K562 (cell line): Measurements from ENCODE around the gene MMAB. TPM values are rescaled to one million over a fixed set of nuclear protein-coding genes. Genes with fewer than 3 reads are reported as not detected.

Experiments used
- ATAC-seq: fragments of 200-7000 bp; cut with Tn5 transposase; 3 replicates; pipeline ENCODE4 v1.9.1; 2020; ENCODE audit warnings: moderate library complexity
- BruUV-seq: library from RNA; stranded (reverse); fragments of 400-500 nt; replicated peaks from 2 replicates; lab custom pipeline; 2021; lab: Mats Ljungman, UMichigan
- CTCF ChIA-PET: fragments of 300-600 bp; formaldehyde crosslinking; extraction: SDS; loops from one replicate; lab custom pipeline; 2021; ENCODE audit warnings: low intra/inter-chr PET ratio; lab: Yijun Ruan, JAX
- POLR2A ChIA-PET: fragments of 300-600, 350-650 bp; sonication (Branson Sonifier 250); formaldehyde crosslinking; extraction: SDS; loops from one replicate; lab custom pipeline; 2021; ENCODE audit warnings: antibody characterized with exemption, inconsistent platforms; lab: Yijun Ruan, JAX
- DNase-seq, 4 experiments: peaks; one replicate each; pipeline versions ENCODE4 v3.0.0 to v3.0.0-alpha.2; 2011 to 2018; ENCODE audit warnings: low spot score in 3 of 4, mixed read lengths in 3 of 4; ENCODE audit errors: extremely low read depth in 1 of 4
- FAIRE-seq: peaks from 2 replicates; lab custom pipeline; 2011; peaks lifted over from hg19 to GRCh38; lab: Jason Lieb, UNC
- H2AFZ ChIP-seq: 2 replicates; pipeline ENCODE4 v1.6.0; 2011; ENCODE audit warnings: low read depth, low read length, control low read depth, inconsistent platforms
- H3K27ac ChIP-seq: fragments of 200-600 bp; 3 replicates; pipeline ENCODE4 v1.8.0; 2011; ENCODE audit warnings: low read depth, mild to moderate bottlenecking, control low read depth, inconsistent platforms, low read length, moderate library complexity, mixed read lengths; ENCODE audit errors: extremely low read depth
- H3K27me3 ChIP-seq, 2 experiments: fragments of 300-600 bp in 1 of 2; 2 replicates in 1 of 2; 3 replicates in 1 of 2; pipeline versions ENCODE4 v1.6.0 to v1.8.0; 2011; ENCODE audit warnings: inconsistent platforms in 2 of 2, low read length in 2 of 2, mild to moderate bottlenecking in 1 of 2, mixed read lengths in 1 of 2, moderate library complexity in 1 of 2; ENCODE audit not compliant: control insufficient read depth in 2 of 2, insufficient read depth in 2 of 2
- H3K36me3 ChIP-seq: fragments of 300-600 bp; 3 replicates; pipeline ENCODE4 v1.8.0; 2011; ENCODE audit warnings: mild to moderate bottlenecking, low read length, inconsistent platforms; ENCODE audit not compliant: control insufficient read depth, insufficient read depth
- H3K4me1 ChIP-seq, 2 experiments: fragments of 200-600 bp in 1 of 2; replicated peaks in 1 of 2; 2 replicates in 1 of 2; 3 replicates in 1 of 2; pipeline versions ENCODE4 v1.5.1 to v1.8.0; 2011; ENCODE audit warnings: inconsistent platforms in 2 of 2, low read length in 2 of 2, mild to moderate bottlenecking in 1 of 2, mixed read lengths in 1 of 2, moderate library complexity in 1 of 2; ENCODE audit not compliant: control insufficient read depth in 2 of 2, insufficient read depth in 2 of 2
- H3K4me2 ChIP-seq: 2 replicates; pipeline ENCODE4 v1.6.1; 2011; ENCODE audit warnings: low read length, control low read depth, inconsistent platforms, mixed read lengths; ENCODE audit not compliant: insufficient read depth
- H3K4me3 ChIP-seq: fragments of 200-600 bp; sonication (generic), shearing (Covaris generic); 2 replicates; pipeline ENCODE4 v1.5.1; 2016; ENCODE audit warnings: control low read depth, inconsistent platforms
- H3K79me2 ChIP-seq: fragments of 200-600 bp; 3 replicates; pipeline ENCODE4 v1.8.0; 2011; ENCODE audit warnings: low read length, inconsistent platforms; ENCODE audit not compliant: control insufficient read depth, insufficient read depth
- H3K9ac ChIP-seq, 2 experiments: 2 replicates each; pipeline versions ENCODE4 v1.6.0 to v1.6.1; 2011; ENCODE audit warnings: low read depth in 2 of 2, low read length in 2 of 2, control low read depth in 1 of 2, inconsistent platforms in 1 of 2, mild to moderate bottlenecking in 1 of 2, mixed read lengths in 1 of 2; ENCODE audit not compliant: insufficient read depth in 1 of 2
- H3K9me1 ChIP-seq: one replicate; pipeline ENCODE4 v1.6.0; 2011; ENCODE audit warnings: inconsistent platforms, mild to moderate bottlenecking, low read length, moderate library complexity; ENCODE audit not compliant: control insufficient read depth, insufficient read depth
- H3K9me3 ChIP-seq: replicated peaks from 2 replicates; pipeline ENCODE4 v1.5.1; 2011; ENCODE audit warnings: low read depth, low read length, inconsistent platforms; ENCODE audit not compliant: control insufficient read depth, insufficient read depth
- H4K20me1 ChIP-seq: replicated peaks from 2 replicates; pipeline ENCODE4 v1.6.1; 2011; ENCODE audit warnings: low read length, inconsistent platforms, mixed read lengths; ENCODE audit not compliant: control insufficient read depth, insufficient read depth
- CHD1 ChIP-seq: fragments of 200-600 bp; sonication (generic); IDR thresholded peaks from one replicate; pipeline ENCODE4 v1.6.1; 2012; ENCODE audit warnings: mild to moderate bottlenecking, moderate library complexity, low read length, inconsistent platforms
- HNRNPLL ChIP-seq: fragments of 200-400 bp; formaldehyde crosslinking; IDR thresholded peaks from 2 replicates; pipeline ENCODE4 v1.6.1; 2017; ENCODE audit warnings: low read length, low read depth, mild to moderate bottlenecking; ENCODE audit not compliant: poor library complexity, severe bottlenecking
- KAT8 ChIP-seq: fragments of 450-650 bp; IDR thresholded peaks from 2 replicates; pipeline ENCODE4 v1.6.1; 2016; ENCODE audit warnings: low read depth, mild to moderate bottlenecking
- MIER1 ChIP-seq: fragments of 450-650 bp; IDR thresholded peaks from 2 replicates; pipeline ENCODE4 v1.6.1; 2016; ENCODE audit warnings: antibody characterized with exemption, mild to moderate bottlenecking, low read depth
- NCOA2 ChIP-seq, 2 experiments: fragments of 450-650 bp; IDR thresholded peaks; 2 replicates each; pipeline ENCODE4 v1.6.1; 2018; ENCODE audit warnings: mild to moderate bottlenecking in 2 of 2, moderate library complexity in 1 of 2; ENCODE audit not compliant: partially characterized antibody in 2 of 2
- POU5F1 ChIP-seq: fragments of 150-350 bp; IDR thresholded peaks from 2 replicates; pipeline ENCODE4 v1.6.1; 2014; ENCODE audit warnings: borderline replicate concordance, low read length, low read depth, mild to moderate bottlenecking; ENCODE audit not compliant: partially characterized antibody
- ZNF551 ChIP-seq: fragments of 250-450 bp; sonication (Bioruptor Pico); IDR thresholded peaks from 2 replicates; pipeline ENCODE4 v1.5.0; 2021; ENCODE audit warnings: mild to moderate bottlenecking, moderate library complexity
- ZZZ3 ChIP-seq: fragments of 450-650 bp; IDR thresholded peaks from 2 replicates; pipeline ENCODE4 v1.6.1; 2016; ENCODE audit warnings: antibody characterized with exemption, mild to moderate bottlenecking, moderate library complexity
- WGBS: fragments of 100-300 bp; shearing (Covaris generic); methylation state at CpG from one replicate; pipeline ENCODE4 v1.1.6; 2016; ENCODE audit warnings: low coverage, mixed read lengths; ENCODE audit not compliant: insufficient coverage; ENCODE audit errors: missing lambda C conversion rate; 5-methylcytosine and 5-hydroxymethylcytosine counted together
- in situ Hi-C: fragments of 300-500 bp; cut with MboI; formaldehyde crosslinking; loops from 4 replicates; pipeline ENCODE4 v1.15.0; 2018; ENCODE audit warnings: inconsistent platforms, mixed read lengths
- intact Hi-C: fragments of 100-400 bp; cut with micrococcal nuclease; formaldehyde crosslinking; loops from 2 replicates; pipeline ENCODE4 v1.14.2; 2022
- polyA plus RNA-seq, 8 experiments: library from polyadenylated mRNA; depleted of rRNA in 4 of 8; stranded (reverse) in 5 of 8; unstranded in 3 of 8; fragments of >200 nt; fragmentation: Nextera tagmentation in 2 of 8; fragmentation: Illumina TruSeq in 1 of 8; extraction: Ambion mirVana in 2 of 8; extraction: Trizol in 1 of 8; gene quantifications; 2 replicates each; pipeline versions ENCODE4 v1.2.1 to v1.2.3, GENCODE V29; 2011 to 2014; ENCODE audit warnings: inconsistent platforms in 1 of 8, missing spikeins in 1 of 8
- total RNA-seq, 7 experiments: library from RNA; depleted of rRNA in 6 of 7; stranded (reverse); fragments of >200 nt in 6 of 7; fragmentation: Illumina TruSeq in 2 of 7; extraction: Trizol in 2 of 7; gene quantifications; 2 replicates each; pipeline versions ENCODE4 v1.2.1 to v1.2.3, GENCODE V29; 2011 to 2021; ENCODE audit warnings: low replicate concordance in 1 of 7
- TF ChIP-seq, protein P1 (sequence below), 3 experiments: fragments of 200-800 bp in 1 of 3; sonication (Bioruptor generic) in 1 of 3; sonication (generic) in 1 of 3; formaldehyde crosslinking in 1 of 3; IDR thresholded peaks; 2 replicates each; pipeline versions ENCODE4 v1.6.1 to v1.8.0; 2016 to 2022; ENCODE audit warnings: mild to moderate bottlenecking in 2 of 3, missing compliant biosample characterization in 2 of 3, missing genetic modification characterization in 2 of 3, missing genetic modification reagents in 1 of 3
- TF ChIP-seq, protein P2 (sequence below): fragments of 450-650 bp; formaldehyde crosslinking; IDR thresholded peaks from 2 replicates; pipeline ENCODE4 v1.4.0; 2022; ENCODE audit warnings: mild to moderate bottlenecking, moderate library complexity
- TF ChIP-seq, protein P3 (sequence below): sonication (generic); formaldehyde crosslinking; IDR thresholded peaks from 2 replicates; pipeline ENCODE4 v1.8.1; 2023; ENCODE audit warnings: missing genetic modification reagents, mild to moderate bottlenecking, borderline replicate concordance

Gene MMAB
- total and polyA plus RNA-seq, 9 of the 15 experiments (the other 6 are each of a cell fraction or from before 2014, with no cell fraction given) = 9.5 to 76.1 (median 46.2) TPM

DNA sequence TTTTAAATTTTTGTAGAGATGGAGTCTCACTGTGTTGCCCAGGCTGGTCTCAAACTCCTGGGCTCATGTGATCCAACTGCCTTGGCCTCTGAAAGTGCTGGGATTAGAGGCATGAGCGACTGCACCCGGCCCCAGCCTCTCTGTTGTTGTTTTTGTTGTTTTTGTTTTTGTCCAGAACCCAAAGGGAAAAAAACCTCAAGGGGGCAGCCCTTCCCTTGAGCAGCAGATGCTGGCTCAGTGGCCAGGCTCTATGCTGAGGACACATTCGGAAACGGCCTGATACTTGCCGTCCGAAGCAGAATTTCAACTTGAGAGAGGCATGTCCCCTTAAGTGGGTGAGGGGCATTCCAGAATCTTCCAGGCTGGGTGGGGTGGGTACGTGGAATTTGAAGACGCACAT, 7.0 kb upstream of the MMAB start:
- no peak for DNase-seq
- FAIRE-seq = no peak
- Histone ChIP-seq H3K79me2 (0 out of 3 replicates have a peak, but pooled peaks cover under 1% of the 10 kb centered on the region), H3K9ac (no peak overlapping the region), H4K20me1 (no peaks in the 10 kb centered on the region; the same call in 1 of the 2 replicates), H3K9me1 (peaks cover 4% of the 10 kb centered on the region), H3K4me3 (no peak overlapping the region), H3K36me3 (peaks cover 81% of the 10 kb centered on the region), H3K4me1 (peaks cover 0 to 3% of the 10 kb centered on the region in 2 experiments; a peak in 1 of 5 replicates), H2AFZ (no peak overlapping the region), H3K4me2 (no peak overlapping the region), H3K27me3 (no peaks in the 10 kb centered on the region), H3K27ac (no peak overlapping the region), H3K9me3 (no peaks in the 10 kb centered on the region)
- intact Hi-C loops = no loop called here
- BruUV-seq = no TSS peak
- no peak for TF ChIP-seq POU5F1
- TF ChIP-seq, protein P1, sequence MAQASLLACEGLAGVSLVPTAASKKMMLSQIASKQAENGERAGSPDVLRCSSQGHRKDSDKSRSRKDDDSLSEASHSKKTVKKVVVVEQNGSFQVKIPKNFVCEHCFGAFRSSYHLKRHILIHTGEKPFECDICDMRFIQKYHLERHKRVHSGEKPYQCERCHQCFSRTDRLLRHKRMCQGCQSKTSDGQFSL (CRISPR knock-in tag; IDR thresholded peaks at IDR 0.05) = no peak
- TF ChIP-seq, protein P1 (tag; IDR thresholded peaks at IDR 0.05) = no peak
- TF ChIP-seq ZNF551 (CRISPR knock-in tag) = no peak
- TF ChIP-seq NCOA2 (IDR thresholded peaks at IDR 0.05; ENCODE audit: partially characterized antibody in 2 of 2) = no peak
- TF ChIP-seq, protein P2, sequence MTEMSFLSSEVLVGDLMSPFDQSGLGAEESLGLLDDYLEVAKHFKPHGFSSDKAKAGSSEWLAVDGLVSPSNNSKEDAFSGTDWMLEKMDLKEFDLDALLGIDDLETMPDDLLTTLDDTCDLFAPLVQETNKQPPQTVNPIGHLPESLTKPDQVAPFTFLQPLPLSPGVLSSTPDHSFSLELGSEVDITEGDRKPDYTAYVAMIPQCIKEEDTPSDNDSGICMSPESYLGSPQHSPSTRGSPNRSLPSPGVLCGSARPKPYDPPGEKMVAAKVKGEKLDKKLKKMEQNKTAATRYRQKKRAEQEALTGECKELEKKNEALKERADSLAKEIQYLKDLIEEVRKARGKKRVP (CRISPR knock-in tag) = no peak
- TF ChIP-seq CHD1 = no peak
- no peak for TF ChIP-seq HNRNPLL
- no peak for TF ChIP-seq KAT8
- no peak for TF ChIP-seq ZZZ3
- TF ChIP-seq, protein P3, sequence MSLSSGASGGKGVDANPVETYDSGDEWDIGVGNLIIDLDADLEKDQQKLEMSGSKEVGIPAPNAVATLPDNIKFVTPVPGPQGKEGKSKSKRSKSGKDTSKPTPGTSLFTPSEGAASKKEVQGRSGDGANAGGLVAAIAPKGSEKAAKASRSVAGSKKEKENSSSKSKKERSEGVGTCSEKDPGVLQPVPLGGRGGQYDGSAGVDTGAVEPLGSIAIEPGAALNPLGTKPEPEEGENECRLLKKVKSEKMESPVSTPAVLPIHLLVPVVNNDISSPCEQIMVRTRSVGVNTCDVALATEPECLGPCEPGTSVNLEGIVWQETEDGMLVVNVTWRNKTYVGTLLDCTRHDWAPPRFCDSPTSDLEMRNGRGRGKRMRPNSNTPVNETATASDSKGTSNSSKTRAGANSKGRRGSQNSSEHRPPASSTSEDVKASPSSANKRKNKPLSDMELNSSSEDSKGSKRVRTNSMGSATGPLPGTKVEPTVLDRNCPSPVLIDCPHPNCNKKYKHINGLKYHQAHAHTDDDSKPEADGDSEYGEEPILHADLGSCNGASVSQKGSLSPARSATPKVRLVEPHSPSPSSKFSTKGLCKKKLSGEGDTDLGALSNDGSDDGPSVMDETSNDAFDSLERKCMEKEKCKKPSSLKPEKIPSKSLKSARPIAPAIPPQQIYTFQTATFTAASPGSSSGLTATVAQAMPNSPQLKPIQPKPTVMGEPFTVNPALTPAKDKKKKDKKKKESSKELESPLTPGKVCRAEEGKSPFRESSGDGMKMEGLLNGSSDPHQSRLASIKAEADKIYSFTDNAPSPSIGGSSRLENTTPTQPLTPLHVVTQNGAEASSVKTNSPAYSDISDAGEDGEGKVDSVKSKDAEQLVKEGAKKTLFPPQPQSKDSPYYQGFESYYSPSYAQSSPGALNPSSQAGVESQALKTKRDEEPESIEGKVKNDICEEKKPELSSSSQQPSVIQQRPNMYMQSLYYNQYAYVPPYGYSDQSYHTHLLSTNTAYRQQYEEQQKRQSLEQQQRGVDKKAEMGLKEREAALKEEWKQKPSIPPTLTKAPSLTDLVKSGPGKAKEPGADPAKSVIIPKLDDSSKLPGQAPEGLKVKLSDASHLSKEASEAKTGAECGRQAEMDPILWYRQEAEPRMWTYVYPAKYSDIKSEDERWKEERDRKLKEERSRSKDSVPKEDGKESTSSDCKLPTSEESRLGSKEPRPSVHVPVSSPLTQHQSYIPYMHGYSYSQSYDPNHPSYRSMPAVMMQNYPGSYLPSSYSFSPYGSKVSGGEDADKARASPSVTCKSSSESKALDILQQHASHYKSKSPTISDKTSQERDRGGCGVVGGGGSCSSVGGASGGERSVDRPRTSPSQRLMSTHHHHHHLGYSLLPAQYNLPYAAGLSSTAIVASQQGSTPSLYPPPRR (CRISPR knock-in tag) = no peak
- no peak for TF ChIP-seq MIER1
- ChIA-PET POLR2A (interaction anchor here (0.6 kb wide), 1 partner anchor 12 kb away, joined by 3 read pairs; no protein-coding TSS in a partner anchor), CTCF (no interaction called here)
- 91% methylated on average over 6 of the region's 8 CpGs for WGBS
- in situ Hi-C loops = no loop called here
- ATAC-seq = no peak
